Transverse colon (tissue), 4 donors: Measurements from ENCODE around the gene KRT35. TPM values are rescaled to one million over a fixed set of nuclear protein-coding genes. Genes with fewer than 3 reads are reported as not detected.

Source experiments
- DNase-seq: peaks from one replicate; pipeline ENCODE4 v3.0.0-alpha.2; 2019
- H3K27ac ChIP-seq, 4 donors: fragments of 200-600 bp; sonication (generic); 2 replicates each; pipeline ENCODE4 v1.5.1; 2016 to 2018; ENCODE audit warnings: inconsistent platforms in 4 of 4
- H3K27me3 ChIP-seq: fragments of 200-600 bp; sonication (generic); 2 replicates; pipeline ENCODE4 v1.5.1; 2017; ENCODE audit warnings: inconsistent platforms
- H3K36me3 ChIP-seq, 4 donors: fragments of 200-600 bp; sonication (generic); 2 replicates each; pipeline ENCODE4 v1.5.1; 2017 to 2019; ENCODE audit warnings: inconsistent platforms in 4 of 4
- H3K4me1 ChIP-seq, 4 donors: fragments of 200-600 bp; sonication (generic); 2 replicates each; pipeline ENCODE4 v1.5.1; 2017 to 2020; ENCODE audit warnings: inconsistent platforms in 4 of 4
- H3K4me3 ChIP-seq, 4 donors: fragments of 200-600 bp; sonication (generic); 1 replicate in 1 of 4; 2 replicates in 3 of 4; pipeline versions ENCODE4 v1.5.1 to v1.6.1; 2017 to 2019; ENCODE audit warnings: inconsistent platforms in 4 of 4
- H3K9me3 ChIP-seq, 2 donors: fragments of 200-600 bp; sonication (generic); 2 replicates each; pipeline ENCODE4 v1.5.1; 2017 to 2019; ENCODE audit warnings: inconsistent platforms in 2 of 2
- EP300 ChIP-seq: sonication (generic); formaldehyde crosslinking; IDR thresholded peaks from one replicate; pipeline ENCODE4 v1.6.1; 2017; ENCODE audit warnings: antibody characterized with exemption, low read depth
- POLR2A ChIP-seq: fragments of 450-650 bp; IDR thresholded peaks from one replicate; pipeline ENCODE4 v1.6.1; 2016; ENCODE audit warnings: antibody characterized with exemption, mild to moderate bottlenecking, moderate library complexity
- POLR2AphosphoS5 ChIP-seq, 3 donors: sonication (generic); formaldehyde crosslinking; IDR thresholded peaks; one replicate each; pipeline ENCODE4 v1.6.1; 2016; ENCODE audit warnings: antibody characterized with exemption in 3 of 3
- WGBS, 2 donors: methylation state at CpG; one replicate each; pipeline ENCODE4 v1.1.5; 2018; ENCODE audit warnings: low coverage in 1 of 2; 5-methylcytosine and 5-hydroxymethylcytosine counted together
- in situ Hi-C, 4 donors: fragments of 200-750 bp; cut with MboI; loops; one replicate each; pipeline versions ENCODE4 v1.15.0 to v1.15.1; 2017; ENCODE audit warnings: low sequenced_read_pairs in 3 of 4, low pct_ligation_motif_present in 1 of 4, low pct_unique_long_range_greater_than_20kb in 1 of 4
- intact Hi-C: fragments of 100-400 bp; cut with DNase I; formaldehyde crosslinking; loops from one replicate; pipeline ENCODE4 v1.15.1; 2023; ENCODE audit warnings: low total_unique reads
- total RNA-seq, 4 donors: library from RNA; depleted of rRNA; stranded (reverse); fragments of >200 nt; gene quantifications; one replicate each; pipeline ENCODE4 v1.1.0, GENCODE V29; 2016
- TF ChIP-seq, protein P1 (sequence below), 5 experiments: fragments of 200-600 bp in 3 of 5; fragments of 450-650 bp in 2 of 5; sonication (generic) in 3 of 5; IDR thresholded peaks; 1 replicate in 2 of 5; 2 replicates in 3 of 5; pipeline ENCODE4 v1.5.1; 2016 to 2017; ENCODE audit warnings: antibody characterized with exemption in 5 of 5, inconsistent platforms in 3 of 5, mild to moderate bottlenecking in 2 of 5, moderate library complexity in 1 of 5

Gene KRT35
- total RNA-seq, 4 donors from 2014 or later, result not detected

- in situ Hi-C loops (no loop called here), intact Hi-C loops (no loop called here)
- Histone ChIP-seq H3K9me3 (no peaks in the 10 kb centered on the region), H3K36me3 (no peaks in the 10 kb centered on the region), H3K27me3 (no peaks in the 10 kb centered on the region), H3K4me1 (no peaks in the 10 kb centered on the region), H3K4me3 (no peak overlapping the region), H3K27ac (no peak overlapping the region)
- DNase-seq, result no peak
- TF ChIP-seq, protein P1, sequence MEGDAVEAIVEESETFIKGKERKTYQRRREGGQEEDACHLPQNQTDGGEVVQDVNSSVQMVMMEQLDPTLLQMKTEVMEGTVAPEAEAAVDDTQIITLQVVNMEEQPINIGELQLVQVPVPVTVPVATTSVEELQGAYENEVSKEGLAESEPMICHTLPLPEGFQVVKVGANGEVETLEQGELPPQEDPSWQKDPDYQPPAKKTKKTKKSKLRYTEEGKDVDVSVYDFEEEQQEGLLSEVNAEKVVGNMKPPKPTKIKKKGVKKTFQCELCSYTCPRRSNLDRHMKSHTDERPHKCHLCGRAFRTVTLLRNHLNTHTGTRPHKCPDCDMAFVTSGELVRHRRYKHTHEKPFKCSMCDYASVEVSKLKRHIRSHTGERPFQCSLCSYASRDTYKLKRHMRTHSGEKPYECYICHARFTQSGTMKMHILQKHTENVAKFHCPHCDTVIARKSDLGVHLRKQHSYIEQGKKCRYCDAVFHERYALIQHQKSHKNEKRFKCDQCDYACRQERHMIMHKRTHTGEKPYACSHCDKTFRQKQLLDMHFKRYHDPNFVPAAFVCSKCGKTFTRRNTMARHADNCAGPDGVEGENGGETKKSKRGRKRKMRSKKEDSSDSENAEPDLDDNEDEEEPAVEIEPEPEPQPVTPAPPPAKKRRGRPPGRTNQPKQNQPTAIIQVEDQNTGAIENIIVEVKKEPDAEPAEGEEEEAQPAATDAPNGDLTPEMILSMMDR (IDR thresholded peaks at IDR 0.05), result no peak
- TF ChIP-seq POLR2A, result no peak
- TF ChIP-seq EP300, result no peak
- TF ChIP-seq POLR2AphosphoS5 (IDR thresholded peaks at IDR 0.05), result no peak
- 29 to 48% methylated on average over 6 to 8 of the region's 8 CpGs for WGBS, 2 donors
Observed at GRCh38 chr17:41474863-41475262, 6.1 kb downstream of the KRT35 start.

DNA sequence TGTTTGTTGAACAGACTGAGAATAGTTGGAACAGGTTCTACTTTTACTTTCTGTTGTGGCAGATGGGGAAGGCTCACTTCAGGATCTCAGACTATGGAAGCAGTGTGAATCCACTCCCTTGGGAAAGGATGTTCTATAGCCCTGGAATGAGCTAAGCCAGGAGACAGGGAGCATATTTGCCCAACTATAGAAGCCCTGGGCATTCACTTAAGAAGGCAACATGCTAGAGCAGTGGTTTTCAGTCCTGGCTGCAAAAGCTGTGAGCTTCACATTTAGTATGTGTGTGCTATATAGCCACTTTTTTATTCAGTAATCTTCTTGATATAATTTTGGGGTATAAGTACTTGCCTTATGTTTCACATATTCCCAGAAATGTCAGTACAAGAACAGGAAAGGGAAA, 12.6 kb downstream of the KRT35 start:
- intact Hi-C loops, result no loop called here
- Histone ChIP-seq H3K9me3 (no peaks in the 10 kb centered on the region), H3K27me3 (no peaks in the 10 kb centered on the region), H3K4me3 (no peak overlapping the region), H3K27ac (no peak overlapping the region), H3K4me1 (no peaks in the 10 kb centered on the region), H3K36me3 (no peaks in the 10 kb centered on the region)
- no peak for TF ChIP-seq EP300
- TF ChIP-seq POLR2AphosphoS5 (IDR thresholded peaks at IDR 0.05), result no peak
- TF ChIP-seq POLR2A, result no peak
- no peak for DNase-seq
- in situ Hi-C loops, result no loop called here

- Histone ChIP-seq H3K4me3 (no peak overlapping the region), H3K36me3 (no peaks in the 10 kb centered on the region), H3K4me1 (no peaks in the 10 kb centered on the region), H3K27me3 (no peaks in the 10 kb centered on the region), H3K9me3 (no peaks in the 10 kb centered on the region), H3K27ac (no peak overlapping the region)
- WGBS, 2 donors, result 53 to 70% methylated on average over 2 to 4 of the region's 4 CpGs
- DNase-seq, result no peak
- in situ Hi-C loops (no loop called here), intact Hi-C loops (no loop called here)
- TF ChIP-seq, protein P1 (IDR thresholded peaks at IDR 0.05), result no peak
- TF ChIP-seq POLR2A, result no peak
- no peak for TF ChIP-seq EP300
- no peak for TF ChIP-seq POLR2AphosphoS5 (IDR thresholded peaks at IDR 0.05)
Observed at GRCh38 chr17:41467561-41467960, 13.4 kb downstream of the KRT35 start.

DNA sequence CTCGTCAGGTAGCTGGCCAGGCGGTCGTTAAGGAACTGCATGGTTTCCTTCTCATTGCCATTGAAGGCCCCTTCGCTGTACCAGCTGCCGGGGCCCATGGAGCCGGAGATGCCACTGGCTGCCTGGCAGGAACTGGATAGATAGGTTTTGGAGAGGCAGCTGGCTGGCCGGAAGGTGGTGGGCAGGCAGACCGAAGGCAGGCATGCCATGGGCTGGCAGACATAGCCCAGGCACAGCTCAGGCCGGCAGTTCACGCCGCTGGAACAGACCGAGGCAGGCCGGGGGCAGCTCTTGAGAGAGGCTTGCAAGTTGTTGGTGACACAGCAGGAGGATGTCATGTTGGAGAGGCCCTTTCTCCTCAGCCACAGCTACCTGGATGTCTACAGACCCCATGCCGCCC, 14.0 kb downstream of the KRT35 start, which contains the start of gene KRT32:
Gene KRT32 (minus strand): TSS at position 399 of the 400 bp plus-strand sequence. CDS start 61 bp downstream, at position 338.
- no peak within 1 kb of the TSS for H3K4me3 ChIP-seq
- TF ChIP-seq, protein P1 (IDR thresholded peaks at IDR 0.05), result no peak
- TF ChIP-seq EP300 (no peak), POLR2AphosphoS5 (IDR thresholded peaks at IDR 0.05) (no peak), POLR2A (no peak)
- H3K36me3 ChIP-seq, result no peaks in the 10 kb centered on the region
- intact Hi-C loops, result no loop called here
- H3K9me3 ChIP-seq, result no peaks in the 10 kb centered on the region
- 87% methylated on average over 9 of the region's 14 CpGs; no CpG with 5 or more reads in 1 of the 2 donors for WGBS, 2 donors
- no peaks in the 10 kb centered on the region for H3K27me3 ChIP-seq
- in situ Hi-C loops, result no loop called here
- no peak within 1 kb of the TSS for H3K27ac ChIP-seq
- DNase-seq, result no peak
- H3K4me1 ChIP-seq, result no peaks in the 10 kb centered on the region

- no peak for DNase-seq
- no peaks in the 10 kb centered on the region for H3K4me1 ChIP-seq
- H3K36me3 ChIP-seq, result no peaks in the 10 kb centered on the region
- intact Hi-C loops (no loop called here), in situ Hi-C loops (no loop called here)
- H3K4me3 ChIP-seq, result no peak overlapping the region
- no peak overlapping the region for H3K27ac ChIP-seq
- H3K9me3 ChIP-seq, result no peaks in the 10 kb centered on the region
- TF ChIP-seq POLR2AphosphoS5 (IDR thresholded peaks at IDR 0.05), result no peak
- TF ChIP-seq, protein P1 (IDR thresholded peaks at IDR 0.05), result no peak
- no peak for TF ChIP-seq POLR2A
- no peak for TF ChIP-seq EP300
- 49% methylated on average over 6 of the region's 6 CpGs; no CpG with 5 or more reads in 1 of the 2 donors for WGBS, 2 donors
- H3K27me3 ChIP-seq, result no peaks in the 10 kb centered on the region
Observed at GRCh38 chr17:41464682-41465081, 16.3 kb downstream of the KRT35 start.
